Uterus (tissue), 4 donors: ENCODE results near the gene DHRS12. TPM values are rescaled to one million over a fixed set of nuclear protein-coding genes. Genes with fewer than 3 reads are reported as not detected.

Experiments
- DNase-seq, 2 donors: peaks; one replicate each; pipeline ENCODE4 v3.0.0-alpha.2; 2019 to 2020
- H3K27ac ChIP-seq, 2 donors: fragments of 200-600 bp; sonication (generic); 1 replicate in 1 of 2; 2 replicates in 1 of 2; pipeline ENCODE4 v1.5.1; 2016 to 2018
- H3K27me3 ChIP-seq, 2 donors: fragments of 200-600 bp; sonication (generic); one replicate each; pipeline ENCODE4 v1.5.1; 2018 to 2019; ENCODE audit warnings: control low read depth in 1 of 2
- H3K36me3 ChIP-seq, 2 donors: fragments of 200-600 bp; sonication (generic); one replicate each; pipeline ENCODE4 v1.5.1; 2019; ENCODE audit warnings: control low read depth in 1 of 2
- H3K4me1 ChIP-seq, 2 donors: fragments of 200-600 bp; sonication (generic); one replicate each; pipeline ENCODE4 v1.5.1; 2018 to 2019; ENCODE audit warnings: control low read depth in 1 of 2
- H3K4me3 ChIP-seq, 2 donors: fragments of 200-600 bp; sonication (generic); 1 replicate in 1 of 2; 2 replicates in 1 of 2; pipeline ENCODE4 v1.5.1; 2018 to 2019; ENCODE audit warnings: mild to moderate bottlenecking in 1 of 2
- H3K9me3 ChIP-seq, 2 donors: fragments of 200-600 bp; sonication (generic); one replicate each; pipeline ENCODE4 v1.5.1; 2019; ENCODE audit warnings: control low read depth in 1 of 2
- POLR2A ChIP-seq, 2 donors: fragments of 450-650 bp; IDR thresholded peaks; one replicate each; pipeline ENCODE4 v1.6.1; 2016; ENCODE audit warnings: antibody characterized with exemption in 2 of 2, mild to moderate bottlenecking in 1 of 2, moderate library complexity in 1 of 2
- intact Hi-C: fragments of 100-400 bp; cut with DNase I; formaldehyde crosslinking; loops from one replicate; pipeline ENCODE4 v1.15.1; 2023; ENCODE audit warnings: low total_unique reads
- total RNA-seq, 4 donors: library from RNA; depleted of rRNA in 3 of 4; stranded (reverse); fragments of >200 nt in 3 of 4; gene quantifications; one replicate each; pipeline versions ENCODE4 v1.1.0 to v1.2.4, GENCODE V29; 2014 to 2023
- TF ChIP-seq, protein P1 (sequence below), 4 experiments: fragments of 200-600 bp in 2 of 4; fragments of 450-650 bp in 2 of 4; sonication (generic) in 2 of 4; IDR thresholded peaks; one replicate each; pipeline ENCODE4 v1.5.1; 2016 to 2019; ENCODE audit warnings: antibody characterized with exemption in 4 of 4, mild to moderate bottlenecking in 2 of 4, moderate library complexity in 1 of 4
- donor health status: DM: yes; HTN: yes; CAD: no.

DHRS12 gene
- total RNA-seq, 4 donors from 2014 or later: 5.4 to 18.8 (median 8.5) TPM

DNA sequence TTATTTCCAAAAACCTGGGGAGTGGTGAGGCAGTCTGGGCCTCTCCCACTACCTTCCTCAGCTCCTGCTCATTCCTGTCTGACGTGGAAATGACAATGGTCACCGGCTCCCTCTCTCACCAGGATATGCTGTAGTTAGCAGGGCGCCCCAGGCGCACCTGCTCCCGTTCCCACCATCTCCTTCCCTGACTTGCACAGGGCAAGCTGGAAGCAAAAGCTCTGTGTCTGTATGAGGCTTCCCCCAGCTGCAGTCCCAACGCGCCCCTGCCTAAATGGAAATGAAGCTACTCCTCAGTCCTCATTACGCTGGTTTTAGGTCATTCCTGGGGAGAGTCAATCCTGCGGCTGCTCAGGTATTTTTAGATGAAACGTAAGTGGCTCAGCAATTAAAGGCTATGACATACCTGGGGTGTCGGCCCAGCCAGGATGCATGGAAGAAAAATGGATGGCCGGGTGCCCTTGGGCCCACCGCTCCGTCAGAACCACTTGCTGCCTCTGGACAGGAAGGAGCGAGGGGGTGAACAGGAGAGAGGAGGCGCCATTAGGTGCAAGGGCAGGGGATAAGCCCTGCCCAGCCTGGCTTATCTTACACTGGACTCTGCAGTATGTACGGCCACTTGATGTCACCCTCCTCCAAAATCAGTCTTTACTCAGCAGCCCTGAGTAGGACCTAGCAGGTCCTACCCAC, 32.4 kb downstream of the DHRS12 start:
- H3K4me3 ChIP-seq: no peak overlapping the region
- H3K36me3 ChIP-seq: no peaks in the 10 kb centered on the region
- H3K9me3 ChIP-seq: no peaks in the 10 kb centered on the region
- intact Hi-C loops: no loop called here
- no peaks in the 10 kb centered on the region for H3K27me3 ChIP-seq
- H3K27ac ChIP-seq: peak overlapping the region; percentile 92 to 96
- peaks cover 9 to 10% of the 10 kb centered on the region in 2 donors for H3K4me1 ChIP-seq
- TF ChIP-seq POLR2A (IDR thresholded peaks at IDR 0.05): no peak
- TF ChIP-seq, protein P1, sequence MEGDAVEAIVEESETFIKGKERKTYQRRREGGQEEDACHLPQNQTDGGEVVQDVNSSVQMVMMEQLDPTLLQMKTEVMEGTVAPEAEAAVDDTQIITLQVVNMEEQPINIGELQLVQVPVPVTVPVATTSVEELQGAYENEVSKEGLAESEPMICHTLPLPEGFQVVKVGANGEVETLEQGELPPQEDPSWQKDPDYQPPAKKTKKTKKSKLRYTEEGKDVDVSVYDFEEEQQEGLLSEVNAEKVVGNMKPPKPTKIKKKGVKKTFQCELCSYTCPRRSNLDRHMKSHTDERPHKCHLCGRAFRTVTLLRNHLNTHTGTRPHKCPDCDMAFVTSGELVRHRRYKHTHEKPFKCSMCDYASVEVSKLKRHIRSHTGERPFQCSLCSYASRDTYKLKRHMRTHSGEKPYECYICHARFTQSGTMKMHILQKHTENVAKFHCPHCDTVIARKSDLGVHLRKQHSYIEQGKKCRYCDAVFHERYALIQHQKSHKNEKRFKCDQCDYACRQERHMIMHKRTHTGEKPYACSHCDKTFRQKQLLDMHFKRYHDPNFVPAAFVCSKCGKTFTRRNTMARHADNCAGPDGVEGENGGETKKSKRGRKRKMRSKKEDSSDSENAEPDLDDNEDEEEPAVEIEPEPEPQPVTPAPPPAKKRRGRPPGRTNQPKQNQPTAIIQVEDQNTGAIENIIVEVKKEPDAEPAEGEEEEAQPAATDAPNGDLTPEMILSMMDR (IDR thresholded peaks at IDR 0.05): no peak
- no peak for DNase-seq

DNA sequence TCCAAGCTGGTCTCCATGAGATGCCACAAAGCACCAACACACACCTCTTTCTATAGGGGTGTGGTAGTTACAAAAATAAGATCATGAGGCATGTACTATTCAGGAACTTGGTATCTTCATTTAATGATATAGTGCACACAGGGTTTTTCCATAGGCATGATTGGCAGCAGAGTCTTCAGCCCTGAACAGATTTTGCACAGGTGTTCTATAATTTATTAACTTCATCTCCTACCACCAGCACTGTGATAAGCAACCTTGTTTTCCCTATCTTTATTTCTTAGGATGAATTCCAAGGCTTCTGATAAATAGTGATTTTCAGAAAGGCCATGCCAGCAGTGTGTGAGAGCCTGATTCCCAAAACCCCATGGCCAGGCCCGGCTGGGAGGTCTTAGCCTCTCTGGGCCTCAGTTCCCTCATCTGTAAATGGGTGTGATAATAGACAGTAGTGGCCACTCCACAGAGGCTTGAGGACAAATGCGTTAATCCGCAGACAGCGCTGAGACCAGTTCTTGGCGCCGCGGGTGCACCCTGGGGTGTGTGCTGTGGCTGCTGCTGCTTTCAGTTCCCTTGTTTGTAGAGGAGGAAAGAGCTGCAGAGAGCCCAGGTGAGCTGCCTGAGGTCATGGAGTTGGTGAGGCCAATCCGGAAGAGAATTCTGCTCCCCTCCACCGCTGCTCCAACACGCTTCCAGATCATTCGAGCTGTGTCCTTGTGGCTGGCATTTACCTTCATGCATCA, 33.1 kb downstream of the DHRS12 start:
- H3K27me3 ChIP-seq: no peaks in the 10 kb centered on the region
- intact Hi-C loops: no loop called here
- TF ChIP-seq POLR2A (IDR thresholded peaks at IDR 0.05): no peak
- peaks cover 9 to 10% of the 10 kb centered on the region in 2 donors for H3K4me1 ChIP-seq
- H3K27ac ChIP-seq: peak overlapping the region; percentile 92 to 96
- DNase-seq: no peak
- no peaks in the 10 kb centered on the region for H3K36me3 ChIP-seq
- no peaks in the 10 kb centered on the region for H3K9me3 ChIP-seq
- H3K4me3 ChIP-seq: no peak overlapping the region

DNA sequence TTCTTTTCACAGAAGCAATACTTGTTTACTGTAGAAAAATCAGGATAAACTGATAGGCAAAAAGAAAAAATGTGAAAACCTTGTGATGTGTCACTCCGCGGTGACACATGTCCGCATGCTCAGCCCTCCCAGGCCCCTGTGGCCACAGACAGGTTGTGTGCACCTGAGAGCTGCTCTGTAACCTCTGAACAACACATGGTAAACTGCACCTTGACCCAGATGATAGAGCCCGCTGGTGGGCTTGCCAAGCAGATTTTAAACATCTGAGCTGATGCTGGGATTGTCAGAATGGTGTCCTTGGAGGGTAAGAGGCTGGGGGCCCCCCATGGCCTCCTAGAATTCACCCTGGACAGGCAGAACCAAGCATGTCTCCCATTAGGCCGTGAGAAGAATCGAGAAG, 33.8 kb downstream of the DHRS12 start:
- H3K4me1 ChIP-seq: peaks cover 9 to 10% of the 10 kb centered on the region in 2 donors
- no peak for DNase-seq
- no peaks in the 10 kb centered on the region for H3K27me3 ChIP-seq
- no peak for TF ChIP-seq POLR2A (IDR thresholded peaks at IDR 0.05)
- TF ChIP-seq, protein P1 (IDR thresholded peaks at IDR 0.05): no peak
- H3K9me3 ChIP-seq: no peaks in the 10 kb centered on the region
- peak overlapping the region; percentile 92 to 96 for H3K27ac ChIP-seq
- no peaks in the 10 kb centered on the region for H3K36me3 ChIP-seq
- no peak overlapping the region for H3K4me3 ChIP-seq
- intact Hi-C loops: no loop called here

DNA sequence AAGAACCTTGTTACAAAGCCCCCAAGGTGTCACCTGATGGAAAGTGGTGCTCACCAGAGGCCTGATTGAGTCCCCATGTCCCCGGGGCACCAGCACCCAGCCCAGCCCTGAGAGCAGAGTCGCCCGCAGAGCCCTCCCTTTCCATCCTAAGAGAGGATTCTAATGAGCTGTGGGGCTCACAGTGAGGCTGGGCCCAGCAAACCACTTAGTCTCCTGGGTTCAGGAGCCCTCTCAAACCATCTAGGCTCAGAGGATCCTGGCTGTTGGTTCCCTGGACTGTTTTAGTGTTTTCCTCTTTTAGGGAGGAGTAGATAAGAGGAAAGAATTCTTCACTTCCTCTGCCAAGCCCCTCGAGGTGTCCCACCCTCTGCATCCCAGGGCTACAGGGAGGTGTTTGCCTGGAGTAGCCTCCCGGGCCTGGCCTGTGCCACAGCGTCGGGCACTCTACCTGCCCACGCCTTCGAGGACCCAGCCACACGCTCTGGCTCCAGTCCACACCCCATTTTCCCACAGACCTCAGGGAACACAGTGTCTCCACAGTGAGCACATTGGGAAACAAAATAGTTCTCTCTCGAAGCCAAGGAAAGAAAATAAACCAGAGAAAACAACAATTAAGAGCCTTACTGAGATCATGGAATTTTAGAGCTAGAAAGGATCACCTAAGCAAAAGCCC, 34.4 kb downstream of the DHRS12 start:
- Histone ChIP-seq H3K27ac (peak overlapping the region; percentile 92 to 96), H3K4me1 (peaks cover 9 to 10% of the 10 kb centered on the region in 2 donors), H3K4me3 (no peak overlapping the region), H3K27me3 (no peaks in the 10 kb centered on the region), H3K36me3 (no peaks in the 10 kb centered on the region), H3K9me3 (no peaks in the 10 kb centered on the region)
- TF ChIP-seq POLR2A (IDR thresholded peaks at IDR 0.05): no peak
- TF ChIP-seq, protein P1 (IDR thresholded peaks at IDR 0.05): no peak
- intact Hi-C loops: no loop called here
- peak; percentile 84 to 86 for DNase-seq

DNA sequence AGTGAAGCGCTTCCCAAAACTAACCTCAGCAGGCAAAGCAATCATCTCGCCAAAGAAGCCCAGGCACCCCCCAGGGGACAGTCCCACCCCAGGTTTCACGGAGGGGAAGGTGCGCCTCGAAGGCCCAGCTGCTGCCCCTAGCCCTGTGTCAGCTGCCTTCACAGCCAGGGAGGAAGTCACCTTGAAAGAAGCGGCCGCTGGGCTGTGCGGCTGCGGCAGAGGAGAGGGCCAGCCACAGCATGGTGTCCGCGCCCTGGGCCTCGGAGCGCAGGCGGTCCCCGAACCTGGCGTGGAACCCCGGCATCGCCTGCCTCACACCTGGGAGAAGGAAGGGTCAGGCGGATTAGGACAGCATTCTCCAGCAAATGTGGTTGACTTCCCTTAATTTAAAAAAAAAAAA, 35.0 kb downstream of the DHRS12 start:
- peak overlapping the region; percentile 92 to 96 for H3K27ac ChIP-seq
- H3K36me3 ChIP-seq: no peaks in the 10 kb centered on the region
- H3K9me3 ChIP-seq: no peaks in the 10 kb centered on the region
- H3K27me3 ChIP-seq: no peaks in the 10 kb centered on the region
- TF ChIP-seq POLR2A (IDR thresholded peaks at IDR 0.05): no peak
- TF ChIP-seq, protein P1 (IDR thresholded peaks at IDR 0.05): no peak
- no peak for DNase-seq
- intact Hi-C loops: no loop called here
- H3K4me1 ChIP-seq: peaks cover 9 to 10% of the 10 kb centered on the region in 2 donors
- no peak overlapping the region for H3K4me3 ChIP-seq
